Neutrophil (primary cell): ENCODE measurements around the gene NEGR1.

ENCODE experiments used
- H3K27ac ChIP-seq: fragments of 200-600 bp; sonication (generic); 2 replicates; pipeline ENCODE4 v1.5.1; 2016; ENCODE audit warnings: mild to moderate bottlenecking, moderate library complexity
- H3K27me3 ChIP-seq: fragments of 200-600 bp; sonication (generic); 2 replicates; pipeline ENCODE4 v1.6.0; 2016; ENCODE audit warnings: mild to moderate bottlenecking
- H3K36me3 ChIP-seq: fragments of 200-600 bp; sonication (generic); 2 replicates; pipeline ENCODE4 v1.5.1; 2017
- H3K4me1 ChIP-seq, 2 experiments: fragments of 200-600 bp in 1 of 2; sonication (generic) in 1 of 2; 1 replicate in 1 of 2; 2 replicates in 1 of 2; pipeline versions ENCODE4 v1.5.1 to v1.6.1; 2013 to 2016; ENCODE audit warnings: low read depth in 1 of 2, low read length in 1 of 2, mild to moderate bottlenecking in 1 of 2, moderate library complexity in 1 of 2; ENCODE audit not compliant: control insufficient read depth in 1 of 2, insufficient read depth in 1 of 2
- H3K4me3 ChIP-seq, 2 experiments: fragments of 200-600 bp in 1 of 2; sonication (generic) in 1 of 2; 1 replicate in 1 of 2; 2 replicates in 1 of 2; pipeline ENCODE4 v1.5.1; 2013 to 2016; ENCODE audit warnings: low read depth in 1 of 2, low read length in 1 of 2, mild to moderate bottlenecking in 1 of 2, moderate library complexity in 1 of 2
- H3K9me3 ChIP-seq: fragments of 200-600 bp; sonication (generic); 2 replicates; pipeline ENCODE4 v1.5.1; 2016
- TF ChIP-seq, protein P1 (sequence below): fragments of 200-600 bp; sonication (generic); IDR thresholded peaks from 2 replicates; pipeline ENCODE4 v1.5.1; 2016; ENCODE audit warnings: antibody characterized with exemption

Gene NEGR1

DNA sequence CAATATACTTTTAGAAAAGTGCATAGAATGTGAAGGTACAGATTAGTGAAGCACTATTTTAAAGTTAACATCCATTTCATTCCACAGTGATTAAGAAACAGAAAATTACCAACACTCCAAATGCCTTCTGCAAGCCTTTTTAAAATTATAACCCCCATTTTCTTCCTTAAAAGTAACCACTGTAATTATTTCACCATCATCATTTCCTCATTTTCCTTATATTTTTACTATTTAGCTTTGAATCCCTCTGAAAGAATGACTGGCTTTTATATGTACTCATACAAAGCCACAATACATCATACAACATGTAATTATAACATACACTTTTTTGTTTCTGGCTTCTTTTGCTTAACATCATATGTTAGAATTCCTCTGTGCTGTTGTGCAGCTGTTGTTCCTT, 6.5 kb upstream of the NEGR1 start:
- no peak overlapping the region for H3K4me3 ChIP-seq
- peaks cover 9% of the 10 kb centered on the region for H3K27me3 ChIP-seq
- no peaks in the 10 kb centered on the region for H3K36me3 ChIP-seq
- H3K9me3 ChIP-seq: no peaks in the 10 kb centered on the region
- H3K4me1 ChIP-seq: peaks cover 21 to 26% of the 10 kb centered on the region in 2 experiments
- TF ChIP-seq, protein P1, sequence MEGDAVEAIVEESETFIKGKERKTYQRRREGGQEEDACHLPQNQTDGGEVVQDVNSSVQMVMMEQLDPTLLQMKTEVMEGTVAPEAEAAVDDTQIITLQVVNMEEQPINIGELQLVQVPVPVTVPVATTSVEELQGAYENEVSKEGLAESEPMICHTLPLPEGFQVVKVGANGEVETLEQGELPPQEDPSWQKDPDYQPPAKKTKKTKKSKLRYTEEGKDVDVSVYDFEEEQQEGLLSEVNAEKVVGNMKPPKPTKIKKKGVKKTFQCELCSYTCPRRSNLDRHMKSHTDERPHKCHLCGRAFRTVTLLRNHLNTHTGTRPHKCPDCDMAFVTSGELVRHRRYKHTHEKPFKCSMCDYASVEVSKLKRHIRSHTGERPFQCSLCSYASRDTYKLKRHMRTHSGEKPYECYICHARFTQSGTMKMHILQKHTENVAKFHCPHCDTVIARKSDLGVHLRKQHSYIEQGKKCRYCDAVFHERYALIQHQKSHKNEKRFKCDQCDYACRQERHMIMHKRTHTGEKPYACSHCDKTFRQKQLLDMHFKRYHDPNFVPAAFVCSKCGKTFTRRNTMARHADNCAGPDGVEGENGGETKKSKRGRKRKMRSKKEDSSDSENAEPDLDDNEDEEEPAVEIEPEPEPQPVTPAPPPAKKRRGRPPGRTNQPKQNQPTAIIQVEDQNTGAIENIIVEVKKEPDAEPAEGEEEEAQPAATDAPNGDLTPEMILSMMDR: no peak
- H3K27ac ChIP-seq: peak overlapping the region; percentile 13

DNA sequence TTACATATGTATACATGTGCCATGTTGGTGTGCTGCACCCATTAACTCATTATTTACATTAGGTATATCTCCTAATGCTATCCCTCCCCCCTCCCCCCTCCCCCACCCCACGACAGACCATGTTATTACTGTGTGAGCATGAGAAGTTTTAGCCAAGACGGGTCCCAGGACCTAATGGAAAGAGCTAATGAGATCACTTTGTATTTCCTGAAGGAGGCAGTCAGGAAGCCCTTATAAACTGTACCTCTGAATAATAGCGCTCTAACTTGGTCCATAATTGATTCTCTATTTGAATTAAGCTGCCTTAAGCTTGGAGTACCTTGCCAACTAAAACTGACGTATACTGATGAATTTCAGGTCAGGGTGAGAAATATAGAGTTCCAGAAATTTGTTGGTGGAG, 4.1 kb upstream of the NEGR1 start:
- Histone ChIP-seq H3K9me3 (no peaks in the 10 kb centered on the region), H3K36me3 (no peaks in the 10 kb centered on the region), H3K4me1 (peaks cover 27 to 35% of the 10 kb centered on the region in 2 experiments), H3K4me3 (no peak overlapping the region), H3K27me3 (peaks cover 19% of the 10 kb centered on the region), H3K27ac (no peak overlapping the region)
- TF ChIP-seq, protein P1: no peak

DNA sequence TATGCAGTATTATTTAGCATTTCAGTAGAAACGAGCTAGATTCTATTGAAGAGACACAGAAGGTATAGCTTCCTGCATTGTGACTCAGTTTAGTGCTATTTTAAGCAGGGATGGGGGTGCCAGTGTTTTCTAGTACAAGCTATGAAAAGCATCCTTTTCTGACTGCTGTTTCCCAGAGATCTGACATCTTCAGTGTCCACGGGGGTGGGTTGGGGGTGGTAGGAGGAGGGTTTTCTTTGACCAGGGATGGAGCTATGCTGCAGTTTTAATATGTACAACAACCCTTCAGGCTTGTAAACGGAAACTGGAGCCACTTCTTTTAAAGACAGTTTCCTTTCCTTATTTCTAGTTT, 2.7 kb upstream of the NEGR1 start:
- H3K36me3 ChIP-seq: no peaks in the 10 kb centered on the region
- H3K9me3 ChIP-seq: no peaks in the 10 kb centered on the region
- peaks cover 33% of the 10 kb centered on the region for H3K27me3 ChIP-seq
- TF ChIP-seq, protein P1: no peak
- H3K4me3 ChIP-seq: peak overlapping the region in 1 of 2 experiments; percentile 78
- H3K4me1 ChIP-seq: peaks cover 27 to 35% of the 10 kb centered on the region in 2 experiments
- no peak overlapping the region for H3K27ac ChIP-seq

DNA sequence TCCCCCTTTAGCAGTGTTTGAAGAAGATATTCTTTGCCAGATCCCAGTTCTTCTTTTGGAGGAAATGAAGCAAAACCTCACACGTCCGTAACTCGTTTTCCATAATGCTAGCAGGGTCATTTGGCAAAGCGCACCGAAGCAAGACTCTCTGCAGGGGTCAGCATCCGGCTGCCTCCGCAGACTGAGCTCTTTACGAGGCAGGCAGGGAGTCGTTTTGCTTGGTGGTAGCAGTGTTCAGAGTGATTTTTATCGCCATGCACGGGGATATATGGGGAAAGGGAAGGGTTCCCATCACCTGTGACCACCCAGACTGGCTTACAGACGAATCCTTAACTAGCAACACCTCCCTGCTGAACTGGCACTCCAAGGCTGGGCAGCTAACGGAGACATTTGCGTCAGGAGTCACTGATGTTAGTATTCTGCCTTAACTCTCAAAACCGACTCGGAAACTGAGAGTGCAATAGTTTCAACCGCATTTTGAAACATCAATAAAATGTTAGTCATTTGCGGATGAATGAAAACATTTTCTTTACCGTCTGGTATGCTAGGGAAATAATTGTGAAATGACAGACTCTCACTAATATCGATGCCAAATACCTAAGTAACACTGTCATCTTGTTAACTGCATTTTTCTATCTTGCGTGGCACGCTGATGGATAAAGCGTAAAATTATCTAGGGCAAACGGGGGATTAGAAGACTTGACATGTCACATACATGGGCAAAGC, 2.2 kb upstream of the NEGR1 start:
- peak overlapping the region; percentile 78 to 87 for H3K4me3 ChIP-seq
- H3K9me3 ChIP-seq: no peaks in the 10 kb centered on the region
- H3K36me3 ChIP-seq: no peaks in the 10 kb centered on the region
- TF ChIP-seq, protein P1: no peak
- peak overlapping the region; percentile 74 for H3K27ac ChIP-seq
- H3K27me3 ChIP-seq: peaks cover 34% of the 10 kb centered on the region
- peaks cover 27 to 35% of the 10 kb centered on the region in 2 experiments for H3K4me1 ChIP-seq

DNA sequence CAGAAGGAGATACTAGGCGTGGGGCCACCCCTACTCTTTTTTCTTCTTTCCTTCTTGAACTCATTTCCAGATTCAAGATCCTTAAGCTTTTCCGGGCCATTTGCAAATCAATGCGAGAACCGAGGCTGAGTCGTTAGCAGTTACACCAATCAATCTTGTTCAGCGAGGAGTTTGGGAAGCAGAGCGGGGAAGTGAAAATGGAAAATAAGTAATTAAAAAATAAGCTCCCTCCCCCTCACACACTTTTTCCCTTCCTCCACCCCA, 1.7 kb upstream of the NEGR1 start:
- peaks cover 24 to 31% of the 10 kb centered on the region in 2 experiments for H3K4me1 ChIP-seq
- peak overlapping the region; percentile 78 to 87 for H3K4me3 ChIP-seq
- no peaks in the 10 kb centered on the region for H3K36me3 ChIP-seq
- TF ChIP-seq, protein P1: no peak
- no peaks in the 10 kb centered on the region for H3K9me3 ChIP-seq
- peaks cover 34% of the 10 kb centered on the region for H3K27me3 ChIP-seq
- H3K27ac ChIP-seq: peak overlapping the region; percentile 74
